Measurements from ENCODE around the gene UBA6.
"Not testable (repeated sequence)": the region's sequence is repeated elsewhere in the genome, so short reads cannot be mapped to it uniquely, and the experiment has no call there.

Gene UBA6

GRCh38 chr4:67714955-67715354 is 14.0 kb upstream of the UBA6 start:
- no peak overlapping the region for H3K4me3 ChIP-seq (ENCODE audit: low read depth, low read length)
- TF ChIP-seq CTCF (IDR thresholded peaks at IDR 0.05; ENCODE audit: borderline replicate concordance, insufficient read depth, low read depth, low read length), result no peak

- H3K4me3 ChIP-seq (ENCODE audit: low read depth, low read length), result no peak overlapping the region
- no peak for TF ChIP-seq CTCF (IDR thresholded peaks at IDR 0.05; ENCODE audit: borderline replicate concordance, insufficient read depth, low read depth, low read length)
These were observed 13.3 kb upstream of the UBA6 start for GRCh38 chr4:67714248-67714583.

GRCh38 chr4:67713529-67714247 is 12.7 kb upstream of the UBA6 start:
- no peak overlapping the region for H3K4me3 ChIP-seq (ENCODE audit: low read depth, low read length)
- TF ChIP-seq CTCF (IDR thresholded peaks at IDR 0.05; ENCODE audit: borderline replicate concordance, insufficient read depth, low read depth, low read length), result no peak

GRCh38 chr4:67712650-67713528 is 11.9 kb upstream of the UBA6 start:
- TF ChIP-seq CTCF (IDR thresholded peaks at IDR 0.05; ENCODE audit: borderline replicate concordance, insufficient read depth, low read depth, low read length), result no peak
- H3K4me3 ChIP-seq (ENCODE audit: low read depth, low read length), result no peak overlapping the region

- TF ChIP-seq CTCF (IDR thresholded peaks at IDR 0.05; ENCODE audit: borderline replicate concordance, insufficient read depth, low read depth, low read length), result no peak
- no peak overlapping the region for H3K4me3 ChIP-seq (ENCODE audit: low read depth, low read length)
These were observed 11.2 kb upstream of the UBA6 start for GRCh38 chr4:67712000-67712625.

- H3K4me3 ChIP-seq (ENCODE audit: low read depth, low read length), result not testable (repeated sequence)
These were observed 5.7 kb upstream of the UBA6 start for GRCh38 chr4:67706682-67707081.

GRCh38 chr4:67704843-67705242 is 3.9 kb upstream of the UBA6 start:
- TF ChIP-seq CTCF (IDR thresholded peaks at IDR 0.05; ENCODE audit: borderline replicate concordance, insufficient read depth, low read depth, low read length), result no peak
- H3K4me3 ChIP-seq (ENCODE audit: low read depth, low read length), result no peak overlapping the region

Measured in GM12875 (cell line).